NCI-H128 (cell line): ENCODE results near the gene KIAA2012.

Experiments
- DNase-seq: peaks from one replicate; lab custom pipeline; 2025; ENCODE audit not compliant: unreplicated experiment; lab: John Stamatoyannopoulos, UW

KIAA2012 gene

GRCh38 chr2:202042444-202042843 lies 30.6 kb upstream of the KIAA2012 start:
- no peak for DNase-seq

- no peak for DNase-seq
Observed at GRCh38 chr2:202043475-202043874, 29.6 kb upstream of the KIAA2012 start.

DNA sequence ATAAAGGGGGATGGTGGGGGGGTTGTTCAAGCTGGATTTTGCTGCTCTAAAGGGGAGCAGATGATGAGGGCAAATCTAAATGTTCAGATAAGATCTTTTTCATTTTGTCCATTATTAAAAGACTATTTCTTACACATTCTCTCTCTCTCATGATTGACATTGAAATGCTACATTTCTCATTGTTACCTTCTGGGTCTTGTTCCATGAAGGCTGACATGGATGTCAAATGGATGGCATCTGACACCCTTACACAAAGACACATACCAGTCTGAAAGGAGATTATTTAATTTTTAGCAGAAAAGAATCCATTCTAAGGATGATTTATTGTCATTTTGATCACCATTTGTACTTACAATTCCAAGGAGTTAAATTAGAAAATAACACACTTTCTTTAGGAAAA lies 28.3 kb upstream of the KIAA2012 start:
- no peak for DNase-seq

GRCh38 chr2:202046572-202046971 lies 26.5 kb upstream of the KIAA2012 start:
- DNase-seq, result no peak

DNA sequence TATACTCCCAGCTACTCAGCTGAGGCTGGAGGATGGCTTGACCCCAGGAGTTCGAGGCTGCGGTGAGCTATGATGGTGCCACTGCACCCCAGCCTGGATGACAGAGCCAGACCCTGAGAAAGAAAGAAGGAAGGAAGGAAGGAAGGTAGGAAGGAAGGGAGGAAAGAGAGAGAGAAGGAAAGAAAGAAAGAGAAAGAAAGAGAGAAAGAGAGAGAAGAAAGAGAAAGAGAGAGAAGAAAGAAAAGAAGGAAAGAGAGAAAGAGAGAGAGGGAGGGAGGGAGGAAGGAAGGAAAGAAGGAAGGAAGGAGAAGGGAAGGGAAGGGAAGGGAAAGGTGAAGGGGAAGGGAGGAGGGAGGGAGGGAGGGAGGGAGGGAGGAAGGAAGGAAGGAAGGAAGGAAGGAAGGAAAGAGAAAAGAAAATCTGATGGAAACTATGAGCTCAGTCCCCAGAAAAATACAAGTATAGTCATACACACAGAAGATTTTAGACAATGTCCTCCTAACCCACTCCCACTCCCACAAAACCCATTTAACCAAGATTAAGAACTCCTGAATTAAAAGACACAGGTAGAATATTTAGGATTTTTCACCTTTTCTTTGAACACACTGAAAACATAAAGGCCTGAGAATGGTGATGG lies 23.8 kb upstream of the KIAA2012 start:
- no peak for DNase-seq

GRCh38 chr2:202049840-202050239 lies 23.2 kb upstream of the KIAA2012 start:
- no peak for DNase-seq

DNA sequence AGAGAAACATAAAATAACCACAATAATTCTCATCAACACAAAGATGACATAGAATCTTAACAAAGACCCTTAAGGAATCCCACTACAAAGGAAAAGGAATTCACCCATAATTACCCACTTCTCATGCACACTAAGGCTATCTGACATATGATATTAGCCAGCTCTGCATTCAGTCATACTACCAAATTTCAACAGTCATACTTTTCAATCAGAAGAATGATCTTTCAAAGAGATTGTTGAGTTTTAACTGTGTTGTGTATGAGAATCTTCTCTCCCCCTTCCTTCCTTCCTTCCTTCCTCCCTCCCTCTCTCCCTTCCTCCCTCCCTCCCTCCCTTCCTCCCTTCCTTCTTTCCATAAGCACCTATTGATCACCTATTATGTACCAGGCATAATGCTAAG lies 22.4 kb upstream of the KIAA2012 start:
- no peak for DNase-seq

DNA sequence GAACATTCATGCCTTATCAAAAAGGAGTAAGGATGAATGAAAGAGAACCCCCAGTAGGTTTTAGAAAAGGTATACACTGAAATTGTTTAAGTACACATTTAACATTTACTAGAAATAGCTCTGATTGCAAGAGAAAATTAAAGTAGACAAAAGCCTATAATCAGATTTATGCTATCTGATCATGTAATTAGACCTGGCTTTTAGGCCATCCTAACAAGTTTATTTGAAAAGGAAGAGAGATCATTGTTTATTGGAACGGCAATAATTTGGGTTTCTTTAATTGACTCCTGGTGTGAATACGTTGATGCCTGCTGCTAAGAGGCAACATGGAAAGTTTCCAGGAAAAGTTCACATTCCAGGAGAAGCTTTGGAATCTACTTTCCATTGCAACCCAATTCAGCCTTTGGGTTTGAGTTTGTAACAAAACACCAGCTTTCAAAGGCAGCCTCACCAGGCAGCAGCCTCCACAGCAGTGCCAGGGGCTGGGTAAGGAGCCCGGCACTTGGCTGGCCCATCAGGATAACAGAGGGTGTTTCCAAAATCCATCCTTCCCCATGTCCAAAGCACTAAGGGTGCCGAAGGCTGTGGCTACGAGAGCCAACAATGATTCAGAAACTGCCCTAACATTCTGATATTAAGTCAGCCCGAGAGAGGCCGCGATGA lies 21.4 kb upstream of the KIAA2012 start:
- DNase-seq, result no peak

GRCh38 chr2:202052235-202052634 lies 20.8 kb upstream of the KIAA2012 start:
- no peak for DNase-seq

DNA sequence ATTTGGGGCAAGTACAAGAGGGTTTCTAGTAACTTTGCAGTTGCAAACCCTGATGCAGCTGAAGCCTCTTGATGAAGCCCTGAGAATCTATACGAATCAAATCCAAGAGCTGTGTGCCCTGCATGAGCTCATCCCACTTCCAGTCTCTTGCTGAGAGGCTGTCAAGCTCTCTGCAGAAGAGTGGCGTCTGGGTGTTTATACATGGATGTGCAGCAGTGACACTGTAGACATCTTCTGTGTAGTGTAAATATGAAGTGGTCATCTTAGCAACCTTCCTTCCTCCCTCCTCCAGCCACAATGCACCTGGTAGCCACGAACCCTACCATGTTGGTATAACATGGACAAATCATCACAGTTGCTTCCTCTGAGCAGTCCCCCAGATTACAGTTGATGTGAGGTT lies 18.4 kb upstream of the KIAA2012 start:
- DNase-seq, result no peak

DNA sequence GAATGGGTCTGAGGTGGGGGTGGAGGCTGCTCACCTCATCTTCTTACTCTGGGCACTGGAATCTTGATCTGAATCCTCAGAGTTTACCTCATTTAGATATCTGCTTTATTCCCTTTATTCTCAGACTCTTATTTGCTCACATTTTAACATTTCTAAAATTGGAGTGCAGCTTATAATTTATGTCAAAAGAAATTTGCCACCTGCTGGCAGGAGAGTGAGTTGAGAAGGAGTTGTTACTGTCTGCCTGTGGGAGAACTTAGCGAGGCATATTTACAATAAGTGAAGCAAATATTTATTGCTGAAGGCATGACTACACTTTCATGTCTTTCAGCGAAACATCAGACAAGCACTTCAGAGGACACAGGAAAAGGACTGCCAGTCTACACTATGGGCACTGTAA lies 16.4 kb upstream of the KIAA2012 start:
- DNase-seq, result no peak

- no peak for DNase-seq
Observed at GRCh38 chr2:202060218-202060617, 12.8 kb upstream of the KIAA2012 start.

DNA sequence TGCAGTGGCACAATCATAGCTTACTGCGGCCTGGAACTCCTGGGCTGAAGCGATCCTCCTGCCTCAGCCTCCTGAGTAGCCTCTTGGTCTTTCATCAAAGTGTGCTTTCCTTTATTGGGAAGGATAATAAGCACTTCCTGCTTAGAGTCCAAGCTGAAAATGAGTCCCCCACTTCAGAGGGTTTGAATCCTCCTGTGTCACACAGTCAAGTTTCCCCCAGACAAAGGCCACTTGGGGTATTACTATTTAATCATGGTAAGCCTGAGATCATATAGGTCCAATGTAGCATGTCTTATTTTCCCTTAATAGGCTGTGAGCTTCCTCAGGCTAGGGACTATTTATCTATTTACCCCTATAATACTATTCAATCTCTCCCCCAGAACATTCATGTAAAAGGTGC lies 11.4 kb upstream of the KIAA2012 start:
- no peak for DNase-seq

- DNase-seq, result peak; percentile 4
Observed at GRCh38 chr2:202064171-202064880, 8.7 kb upstream of the KIAA2012 start.

- no peak for DNase-seq
Observed at GRCh38 chr2:202064881-202065230, 8.2 kb upstream of the KIAA2012 start.

DNA sequence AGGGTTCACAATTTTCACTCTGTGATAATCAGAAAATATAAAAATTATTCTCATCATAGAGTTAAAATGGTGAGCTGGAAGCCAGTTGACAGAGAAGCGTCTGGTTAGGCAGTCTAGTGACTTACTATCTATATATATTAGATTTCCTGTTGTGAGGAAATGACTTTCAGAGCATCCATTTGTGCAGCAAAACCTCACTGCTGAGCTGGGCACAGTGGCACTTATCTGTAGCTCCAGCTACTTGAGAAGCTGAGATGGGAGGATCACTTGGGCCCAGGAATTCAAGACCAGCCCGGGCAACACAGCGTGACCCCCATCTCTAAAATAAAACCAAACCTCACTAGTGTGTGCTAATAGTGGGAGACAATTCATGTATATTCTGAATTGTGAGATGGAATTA lies 7.2 kb upstream of the KIAA2012 start:
- DNase-seq, result no peak

- no peak for DNase-seq
Observed at GRCh38 chr2:202066875-202067274, 6.2 kb upstream of the KIAA2012 start.

DNA sequence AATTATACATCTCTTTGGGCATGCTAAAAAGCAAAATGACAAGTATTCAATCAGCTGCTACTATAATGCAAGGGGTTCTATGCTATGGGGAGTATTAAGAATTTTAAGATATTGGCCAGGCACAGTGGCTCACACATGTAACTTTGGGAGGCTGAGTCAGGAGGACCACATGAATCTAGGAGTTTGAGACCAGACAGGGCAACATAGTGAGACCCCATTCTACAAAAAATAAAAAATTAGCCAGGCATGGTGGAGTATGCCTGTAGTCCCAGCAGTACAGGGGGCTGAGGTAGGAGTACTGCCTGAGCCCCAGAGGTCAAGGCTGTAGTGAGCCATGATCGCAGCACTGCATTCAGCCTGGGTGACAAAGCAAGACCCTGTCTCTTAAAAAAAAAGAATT lies 5.5 kb upstream of the KIAA2012 start:
- DNase-seq, result no peak

- DNase-seq, result no peak
Observed at GRCh38 chr2:202069170-202070067, 3.6 kb upstream of the KIAA2012 start.

- DNase-seq, result no peak
Observed at GRCh38 chr2:202071107-202071506, 1.9 kb upstream of the KIAA2012 start.

DNA sequence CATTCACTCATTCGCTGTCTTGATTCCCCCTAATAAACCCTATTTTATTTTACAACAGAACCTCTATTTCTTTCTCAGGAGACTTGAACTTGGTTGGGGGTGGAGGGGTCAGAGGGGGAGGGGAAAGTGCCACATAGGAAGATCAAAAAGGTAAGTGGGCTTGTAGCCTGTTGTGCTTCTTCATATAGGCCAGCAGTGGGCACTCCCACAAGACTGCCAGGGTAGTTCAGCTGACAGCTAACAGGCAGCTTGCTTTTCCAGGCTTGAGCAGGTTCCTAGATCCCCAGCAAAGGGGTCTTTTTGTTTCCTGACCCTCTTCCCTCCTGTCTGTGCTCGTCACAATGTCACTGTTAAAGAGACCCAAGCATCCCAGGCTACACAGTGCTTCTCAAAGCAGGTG lies 829 bp upstream of the KIAA2012 start:
- DNase-seq, result no peak

- no peak for DNase-seq
Observed at GRCh38 chr2:202074324-202074723, 1.3 kb downstream of the KIAA2012 start.
